ENCODE data around the gene ANKRD63. TPM values are rescaled to one million over a fixed set of nuclear protein-coding genes. Genes with fewer than 3 reads are reported as not detected.

The ANKRD63 gene
- total and polyA plus RNA-seq, 2 of the 8 experiments (the other 6 are each of a cell fraction or from before 2014, with no cell fraction given), result 0.18 to 0.26 TPM

DNA sequence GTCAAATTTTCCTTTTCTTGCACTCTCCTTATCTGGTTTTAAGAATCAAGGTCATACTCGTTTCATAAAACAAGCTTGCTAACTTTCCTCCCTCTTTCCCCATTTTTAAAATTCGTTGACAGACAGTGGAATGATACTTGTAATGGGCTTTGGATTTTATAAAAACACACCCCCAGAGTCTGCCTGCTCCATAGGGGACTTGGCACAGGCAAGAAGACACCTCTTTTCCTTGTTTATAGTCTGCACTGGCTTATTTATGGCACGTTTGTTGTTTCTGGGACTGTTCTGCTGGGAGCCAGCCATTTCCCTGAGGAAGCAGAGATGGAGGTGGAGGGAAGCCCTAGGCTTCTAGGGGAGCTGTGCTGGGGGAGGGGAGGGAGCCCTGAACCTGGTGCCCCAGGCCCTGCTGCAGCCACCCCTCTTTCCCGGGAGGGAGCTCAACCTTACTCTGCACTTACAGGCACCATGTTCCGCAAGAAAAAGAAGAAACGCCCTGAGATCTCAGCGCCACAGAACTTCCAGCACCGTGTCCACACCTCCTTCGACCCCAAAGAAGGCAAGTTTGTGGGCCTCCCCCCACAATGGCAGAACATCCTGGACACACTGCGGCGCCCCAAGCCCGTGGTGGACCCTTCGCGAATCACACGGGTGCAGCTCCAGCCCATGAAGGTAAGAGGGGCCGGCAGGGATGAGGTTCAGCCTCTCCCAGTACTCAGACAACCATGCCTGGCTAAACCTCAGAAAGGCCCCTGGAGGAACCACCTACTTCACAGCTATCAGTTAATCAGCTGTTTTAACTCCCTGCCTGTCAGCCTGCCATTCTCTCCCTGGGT lies 18.3 kb downstream of the ANKRD63 start (continued):
- TF ChIP-seq TCF12 (IDR thresholded peaks at IDR 0.05; ENCODE audit: low read depth, low read length), result no peak
- no peak for TF ChIP-seq POLR2A (IDR thresholded peaks at IDR 0.05; ENCODE audit: control extremely low read depth in 1 of 2, low read depth in 2 of 2, low read length in 2 of 2)
- TF ChIP-seq TBP (IDR thresholded peaks at IDR 0.05; ENCODE audit: low read depth, low read length), result no peak
- no peak for TF ChIP-seq RXRA (IDR thresholded peaks at IDR 0.05; ENCODE audit: insufficient read depth, low read depth, low read length)

All from H1 (cell line).